ENCODE measurements around the gene UPF1. TPM values are rescaled to one million over a fixed set of nuclear protein-coding genes. Genes with fewer than 3 reads are reported as not detected.

Gene UPF1
- total and polyA plus RNA-seq, 2 of the 13 experiments (the other 11 are each of a cell fraction or from before 2014, with no cell fraction given) = 16.9 to 41.8 TPM

GRCh38 chr19:18831524-18832305 is at the start of gene UPF1 (continued):
- TF ChIP-seq ZNF777 (CRISPR knock-in tag; IDR thresholded peaks at IDR 0.05) (peak; percentile 63; the same call in 1 of the 2 replicates), SMC3 (IDR thresholded peaks at IDR 0.05; ENCODE audit: low read length) (no peak), FOXA1 (IDR thresholded peaks at IDR 0.05) (no peak), FOXA1 (CRISPR knock-in tag; IDR thresholded peaks at IDR 0.05) (0 out of 2 replicates have a peak, but pooled peaks have one; percentile 2), ATF7-NPFF (CRISPR knock-in tag; IDR thresholded peaks at IDR 0.05; ENCODE audit: low read depth) (peak; percentile 59; the same call in 1 of the 2 replicates), ZNF773 (CRISPR knock-in tag; IDR thresholded peaks at IDR 0.05; ENCODE audit: borderline replicate concordance) (peak; percentile 92; the same call in 1 of the 2 replicates), SALL1 (CRISPR knock-in tag; IDR thresholded peaks at IDR 0.05) (peak; percentile 66), HNF1B (CRISPR knock-in tag; IDR thresholded peaks at IDR 0.05) (0 out of 2 replicates have a peak, but pooled peaks have one; percentile 18), ZNF577 (CRISPR knock-in tag; IDR thresholded peaks at IDR 0.05; ENCODE audit: borderline replicate concordance, low read depth) (no peak), SMYD3 (CRISPR knock-in tag; IDR thresholded peaks at IDR 0.05) (no peak), ESRRA (CRISPR knock-in tag; IDR thresholded peaks at IDR 0.05; ENCODE audit: low read depth) (peak; percentile 53; the same call in 1 of the 2 replicates), ZNF609 (CRISPR knock-in tag; IDR thresholded peaks at IDR 0.05; ENCODE audit: borderline replicate concordance) (no peak), ARID4A (CRISPR knock-in tag; IDR thresholded peaks at IDR 0.05; ENCODE audit: borderline replicate concordance) (0 out of 2 replicates have a peak, but pooled peaks have one; percentile 65), MLX (CRISPR knock-in tag; IDR thresholded peaks at IDR 0.05) (no peak), ZSCAN22 (CRISPR knock-in tag; IDR thresholded peaks at IDR 0.05) (no peak), ZNF121 (CRISPR knock-in tag; IDR thresholded peaks at IDR 0.05) (0 out of 2 replicates have a peak, but pooled peaks have one; percentile 16), ZNF547 (CRISPR knock-in tag; IDR thresholded peaks at IDR 0.05) (peak; percentile 59), ZNF558 (CRISPR knock-in tag; IDR thresholded peaks at IDR 0.05; ENCODE audit: borderline replicate concordance) (peak; percentile 66; the same call in 1 of the 2 replicates)

Data from HepG2 (cell line).